CD4-positive, alpha-beta T cell treated with Interleukin-10 for 1 hour (primary cell): Measurements from ENCODE around the gene STYXL2.

Experiments
- DNase-seq: peaks from one replicate; pipeline ENCODE4 v3.0.0-alpha.2; 2020

Gene STYXL2

DNA sequence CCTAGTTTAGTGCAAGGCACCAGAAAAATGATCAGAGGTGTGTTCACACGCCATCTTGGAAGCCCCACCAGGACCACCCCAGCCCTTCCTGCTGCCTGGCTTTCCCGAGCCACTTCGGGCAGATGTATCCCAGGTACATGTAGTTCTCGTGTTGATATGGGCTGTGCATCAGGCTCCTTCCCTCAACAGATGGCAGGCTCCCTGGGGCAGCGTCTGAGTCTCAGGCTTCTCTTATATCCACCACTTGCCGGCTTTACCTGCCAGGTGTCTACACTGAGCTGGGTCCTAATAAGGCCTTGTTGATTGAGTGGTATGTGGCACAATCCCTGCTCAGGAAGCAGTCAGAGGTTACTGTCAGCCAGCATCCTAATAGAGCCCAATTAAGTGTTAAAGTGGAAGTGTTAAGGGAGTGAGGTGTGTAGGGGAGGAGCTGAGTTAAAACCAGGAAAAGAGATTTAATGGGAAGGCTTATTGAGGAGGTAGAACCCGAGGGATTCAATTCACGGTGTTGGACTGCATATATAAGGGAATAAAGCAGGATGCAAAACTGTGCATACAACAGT lies 12.2 kb upstream of the STYXL2 start:
- DNase-seq, result no peak

DNA sequence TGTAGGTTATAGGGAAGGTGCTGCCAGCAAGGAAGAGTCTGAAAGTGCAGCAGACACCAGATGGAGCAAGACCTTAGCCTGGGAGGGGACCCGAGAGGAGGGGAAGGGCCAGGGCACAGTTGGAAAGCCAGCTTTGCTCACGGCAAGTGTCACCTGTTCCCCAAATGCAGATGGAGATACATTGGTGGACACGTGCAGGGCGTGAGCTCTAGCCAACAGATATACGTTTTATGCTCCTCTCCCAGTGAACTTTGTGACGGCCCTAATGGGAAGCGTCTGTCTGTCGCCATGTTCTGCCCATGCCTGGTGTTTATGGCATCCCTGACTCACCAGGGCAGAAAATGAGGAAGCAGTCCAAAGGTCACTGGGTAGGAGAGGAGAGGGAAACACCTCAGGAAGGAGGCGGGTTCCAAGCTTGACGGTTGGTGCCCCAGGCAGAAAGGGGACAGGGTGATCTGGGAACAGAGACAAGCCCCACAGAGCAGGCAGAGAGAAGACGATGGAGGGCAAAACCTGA lies 11.3 kb upstream of the STYXL2 start:
- no peak for DNase-seq

GRCh38 chr1:167083066-167083665 lies 10.7 kb upstream of the STYXL2 start:
- DNase-seq, result no peak

GRCh38 chr1:167083871-167084270 lies 10.0 kb upstream of the STYXL2 start:
- no peak for DNase-seq

DNA sequence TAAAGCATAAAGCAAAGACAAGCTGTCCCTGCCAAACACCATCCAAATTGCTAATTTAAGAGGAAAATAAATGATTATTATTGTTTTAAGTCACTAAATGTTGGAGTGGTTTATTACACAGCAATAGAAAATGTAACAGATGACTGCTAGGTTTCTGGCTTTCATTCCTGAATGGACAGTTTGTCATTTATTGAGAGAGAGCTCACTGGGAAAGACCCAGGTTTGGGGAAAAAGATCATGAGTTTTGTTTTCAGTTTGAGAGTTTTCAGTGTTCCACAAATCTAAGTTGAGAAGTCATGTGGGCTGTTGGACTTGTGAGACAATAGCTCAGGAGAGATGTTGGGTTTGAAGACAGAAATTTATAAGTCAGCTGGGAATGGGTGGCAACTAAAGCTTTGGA lies 9.1 kb upstream of the STYXL2 start:
- DNase-seq, result no peak

DNA sequence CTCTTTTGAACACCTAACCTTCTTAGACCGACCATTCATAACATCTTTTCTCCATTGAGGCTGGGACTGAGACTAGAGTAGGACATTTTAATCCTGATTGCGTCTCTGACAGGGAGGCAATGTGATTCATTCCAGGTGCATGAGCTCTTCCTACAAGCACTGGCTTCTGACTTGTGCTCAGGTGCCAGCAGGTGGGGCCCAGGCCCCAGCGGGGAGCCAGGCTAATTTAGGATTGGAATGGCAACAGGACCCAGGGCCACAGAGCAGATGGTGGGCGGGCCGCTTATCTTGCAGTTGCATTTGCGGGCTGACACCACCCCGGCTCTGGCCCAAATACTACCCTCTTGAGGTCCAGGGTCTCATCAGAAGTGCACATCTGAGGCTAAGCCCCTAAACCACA lies 7.8 kb upstream of the STYXL2 start:
- no peak for DNase-seq

DNA sequence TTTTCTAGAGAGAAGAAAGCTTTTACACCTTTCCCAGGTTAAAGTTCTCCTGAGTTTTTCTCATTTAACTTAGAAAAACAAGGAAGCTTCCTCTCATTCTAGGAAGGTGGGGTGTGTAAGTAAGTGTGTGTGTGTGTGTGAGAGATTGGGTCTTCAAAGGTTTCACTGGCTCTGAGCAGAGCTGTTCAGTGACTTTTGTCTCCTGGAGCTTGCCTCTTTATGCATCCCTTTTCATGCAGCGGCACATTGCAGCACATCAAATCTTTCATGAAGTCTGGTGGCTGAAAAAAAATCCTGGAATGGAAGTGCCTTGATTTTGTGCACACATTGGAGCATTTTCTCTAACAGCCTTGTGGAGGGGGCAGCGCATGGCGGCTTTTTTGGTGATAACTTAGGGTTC lies 7.1 kb upstream of the STYXL2 start:
- DNase-seq, result no peak

DNA sequence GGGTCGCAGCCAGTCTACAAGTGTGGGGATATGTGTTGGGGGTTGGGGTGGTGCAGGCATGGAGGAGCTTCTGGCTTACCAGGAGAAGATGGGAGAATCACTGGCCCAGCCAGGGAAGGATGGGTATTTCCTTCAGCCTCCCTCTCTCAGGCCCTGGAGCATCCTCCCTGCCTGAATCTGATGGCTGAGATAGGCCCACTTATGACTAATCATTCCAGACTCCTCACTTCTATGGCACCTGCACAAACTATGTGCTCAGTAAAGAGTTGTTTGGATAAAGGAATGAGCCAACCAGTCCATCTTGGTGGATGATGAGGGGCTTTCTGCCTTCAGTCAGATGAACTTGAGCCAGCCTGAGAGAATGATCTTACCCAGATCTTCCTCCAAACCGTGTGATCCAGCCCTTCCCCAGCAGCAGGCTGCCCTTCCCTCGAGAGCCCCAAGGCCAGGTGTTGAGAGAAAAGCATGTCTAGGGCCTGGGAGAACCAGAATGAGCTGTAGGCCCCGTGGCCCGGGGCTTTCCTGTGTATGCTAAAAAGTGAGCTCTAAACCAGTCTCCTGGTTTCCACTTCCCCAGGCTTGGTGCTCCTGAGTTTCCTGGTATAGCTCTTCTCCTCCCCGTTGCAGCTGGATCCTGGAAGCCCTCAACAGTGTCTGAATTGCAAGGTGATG lies 5.0 kb upstream of the STYXL2 start:
- no peak for DNase-seq

- no peak for DNase-seq
Measured at GRCh38 chr1:167089939-167090313, 3.9 kb upstream of the STYXL2 start.

DNA sequence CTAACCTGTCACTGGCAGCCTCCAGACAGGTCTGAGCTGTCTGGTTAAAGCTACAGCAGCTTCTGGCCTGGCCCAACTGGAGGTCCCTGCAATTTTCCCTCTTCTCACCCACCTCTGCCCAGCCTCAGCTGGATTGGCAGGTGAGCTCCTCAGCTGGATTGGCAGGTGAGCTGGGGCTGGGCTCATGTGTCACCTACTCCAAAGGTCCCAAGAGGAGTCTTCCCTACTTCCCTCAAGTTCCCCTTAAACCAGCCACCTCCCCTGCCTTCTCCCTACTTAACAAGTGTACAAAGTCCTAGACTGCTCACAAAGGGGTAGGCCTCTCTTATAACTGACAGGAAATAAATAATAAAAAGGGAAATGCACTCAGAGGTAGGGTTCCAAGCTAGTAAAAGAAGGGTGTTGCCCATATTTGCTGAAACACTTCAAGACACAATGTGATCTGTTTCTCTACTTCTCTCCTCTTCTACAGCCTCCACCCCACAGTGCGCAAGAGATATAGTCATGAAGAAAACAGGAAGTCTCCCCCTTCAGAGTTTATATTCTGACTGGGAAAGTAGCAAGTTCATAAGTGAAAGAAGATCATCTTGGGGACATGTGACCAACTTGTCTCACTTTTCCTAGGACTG lies 3.4 kb upstream of the STYXL2 start, which contains the start of gene GPA33:
TSS of gene GPA33 (minus strand) at position 64 of the 629 bp plus-strand sequence. CDS start 90 bp downstream, outside the sequence.
- DNase-seq, result peak; percentile 57

DNA sequence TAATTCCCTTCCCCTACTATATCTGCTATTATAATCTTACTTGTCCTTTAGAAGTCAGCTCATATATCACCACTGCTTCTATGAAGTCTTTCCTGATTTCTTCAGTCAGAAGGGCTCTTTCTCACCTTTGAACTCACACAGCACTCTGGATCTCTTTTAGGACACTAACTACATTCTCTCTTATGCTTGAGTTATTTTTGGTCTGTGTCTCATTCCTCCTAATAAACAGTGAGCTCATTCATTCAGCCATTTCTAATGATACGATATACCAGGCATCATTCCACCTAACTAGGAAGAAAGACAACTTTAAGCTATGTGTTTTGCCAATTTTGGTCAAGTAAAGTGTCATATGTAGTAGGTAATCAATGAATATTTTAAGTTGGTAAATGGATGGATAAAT lies 1.2 kb upstream of the STYXL2 start:
- DNase-seq, result no peak

GRCh38 chr1:167094690-167095089 lies 815 bp downstream of the STYXL2 start:
- DNase-seq, result no peak

GRCh38 chr1:167095368-167095767 lies 1.5 kb downstream of the STYXL2 start:
- DNase-seq, result no peak

DNA sequence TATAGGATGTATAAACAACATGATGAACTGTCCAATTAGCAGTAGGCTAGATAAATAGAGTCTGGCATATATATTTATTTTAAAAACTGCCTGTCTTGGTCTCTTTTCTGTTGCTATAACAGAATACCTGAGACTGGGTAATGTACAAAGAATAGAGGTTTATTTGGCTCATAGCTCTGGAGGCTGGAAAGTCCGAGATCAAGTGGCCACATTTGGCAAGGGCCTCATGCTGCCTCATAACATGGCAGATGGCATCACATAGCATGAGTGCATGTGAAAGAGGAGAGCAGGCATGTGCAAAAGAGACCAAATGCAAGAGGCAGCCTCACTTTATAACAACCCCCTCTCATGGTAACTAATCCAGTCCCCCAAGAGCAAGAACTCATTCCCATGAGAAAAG lies 6.0 kb downstream of the STYXL2 start:
- DNase-seq, result no peak

DNA sequence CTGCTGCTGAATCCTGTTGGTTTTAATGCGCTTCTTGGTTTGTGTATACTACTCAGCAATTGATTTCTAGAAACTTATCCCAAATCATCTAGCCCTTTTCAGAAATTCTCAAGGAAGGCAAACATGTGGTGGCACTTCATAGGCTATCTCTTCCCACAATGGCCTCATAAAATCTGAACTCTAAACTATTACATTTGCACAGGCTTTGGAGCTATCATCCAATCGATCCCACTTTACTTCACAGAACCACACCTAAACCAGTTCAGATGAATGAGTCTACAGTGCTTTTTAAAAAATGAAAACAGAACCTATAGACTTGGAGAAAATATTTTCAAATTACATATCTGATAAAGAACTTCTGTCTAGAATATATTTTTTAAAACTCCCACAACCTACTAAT lies 6.9 kb downstream of the STYXL2 start:
- no peak for DNase-seq

DNA sequence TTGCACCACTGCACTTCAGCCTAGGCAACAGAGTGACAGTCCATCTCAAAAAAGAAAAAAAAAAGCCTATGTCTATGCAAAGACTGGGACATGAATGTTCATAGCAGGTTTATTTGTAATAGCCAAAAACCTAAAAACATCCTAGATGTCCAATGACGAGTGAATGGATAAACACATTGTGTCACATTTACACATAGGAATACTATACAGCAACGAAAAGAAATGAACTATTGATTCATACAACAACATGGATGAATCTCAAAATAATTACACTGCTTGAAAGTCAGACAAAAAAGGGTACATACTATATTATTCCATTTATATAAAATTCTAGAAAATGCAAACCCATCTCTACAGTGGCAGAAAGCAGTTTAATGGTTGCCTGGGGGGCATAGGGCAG lies 7.9 kb downstream of the STYXL2 start:
- DNase-seq, result no peak

DNA sequence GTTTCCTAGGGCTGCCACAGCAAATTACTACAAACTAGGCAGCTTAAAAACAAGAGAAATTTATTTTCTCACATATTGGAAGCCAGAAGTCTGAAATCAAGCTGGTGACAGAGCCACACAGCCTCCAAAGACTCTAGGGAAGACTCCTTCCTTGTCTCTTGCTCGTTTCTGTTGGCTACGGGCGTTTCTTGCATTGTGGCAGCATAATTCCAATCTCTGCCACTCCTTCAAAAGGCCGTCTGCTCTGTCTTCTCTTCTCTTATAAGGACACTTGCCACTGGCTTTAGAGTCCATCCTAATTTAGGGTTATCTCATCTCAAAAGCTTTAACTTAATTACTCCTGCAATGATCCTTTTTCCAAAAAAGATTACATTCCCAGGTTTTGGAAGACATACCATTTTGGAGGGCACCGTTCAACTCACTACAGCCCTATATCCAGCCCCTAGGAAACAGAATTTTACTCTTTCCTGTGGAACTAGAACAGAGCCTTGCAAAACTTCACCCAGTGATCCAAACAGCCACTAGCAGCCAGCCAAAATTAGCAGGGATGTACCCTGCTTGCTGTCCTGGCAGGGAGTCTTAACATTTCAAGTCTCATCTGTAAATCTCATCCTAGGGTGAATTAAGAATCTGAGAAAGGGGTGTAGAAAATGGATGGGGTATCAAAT lies 9.2 kb downstream of the STYXL2 start:
- DNase-seq, result no peak

DNA sequence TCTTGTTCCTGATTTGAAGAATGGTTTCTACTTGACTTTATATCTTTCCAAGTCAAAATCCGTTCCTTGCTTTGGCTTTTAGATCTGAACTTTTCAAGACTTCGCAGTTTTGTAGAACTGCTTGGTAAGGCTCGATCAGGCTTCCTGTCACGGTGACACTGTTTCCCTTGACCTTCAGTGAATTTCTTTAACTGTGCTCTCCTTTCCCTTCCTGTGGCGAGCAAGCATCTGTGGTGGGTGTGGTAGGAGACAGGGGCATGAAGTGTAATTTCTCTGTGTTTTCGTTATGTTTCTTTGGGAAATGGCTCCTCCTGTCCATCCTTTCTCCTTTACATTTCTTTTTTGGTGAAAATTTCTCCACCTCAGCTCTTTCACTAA lies 10.4 kb downstream of the STYXL2 start:
- DNase-seq, result no peak

GRCh38 chr1:167105271-167106118 lies 11.6 kb downstream of the STYXL2 start:
- no peak for DNase-seq

GRCh38 chr1:167106119-167106461 lies 12.2 kb downstream of the STYXL2 start:
- no peak for DNase-seq

GRCh38 chr1:167107456-167107855 lies 13.6 kb downstream of the STYXL2 start:
- DNase-seq, result no peak

DNA sequence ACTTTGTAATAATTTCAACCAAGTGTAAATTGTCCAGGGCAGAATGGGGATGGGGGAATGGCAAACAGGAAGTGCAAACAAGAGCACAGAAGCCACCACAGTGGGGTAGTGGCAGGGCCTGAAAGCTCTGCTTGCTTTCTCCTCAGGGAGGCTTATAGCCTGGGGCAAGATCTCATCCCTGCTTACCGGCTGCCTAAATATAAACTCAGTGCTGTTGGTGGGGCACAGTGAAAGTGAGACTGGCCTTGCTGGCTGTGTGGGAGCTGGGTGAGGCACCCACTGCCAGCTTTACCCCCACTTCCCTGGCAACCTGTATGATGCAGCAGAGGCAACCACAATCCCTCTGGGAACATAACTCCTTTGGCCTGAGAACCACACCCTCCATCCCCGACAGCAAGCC lies 15.2 kb downstream of the STYXL2 start:
- DNase-seq, result no peak

- DNase-seq, result peak; percentile 42
Measured at GRCh38 chr1:167110586-167110985, 16.7 kb downstream of the STYXL2 start.
